ENCODE results near the gene PNMA6F. TPM values are rescaled to one million over a fixed set of nuclear protein-coding genes. Genes with fewer than 3 reads are reported as not detected.
"Not testable (repeated sequence)": the region's sequence is repeated elsewhere in the genome, so short reads cannot be mapped to it uniquely, and the experiment has no call there.

PNMA6F gene
- total RNA-seq, 1 experiment from 2014 or later: not detected

GRCh38 chrX:153272584-153272983, 49.0 kb downstream of the PNMA6F start:
- DNase-seq (ENCODE audit: low read depth, low spot score); in situ Hi-C loops (cut with HindIII; ENCODE audit: low pct_unique_long_range_greater_than_20kb, low sequenced_read_pairs): not testable (repeated sequence)

GRCh38 chrX:153272070-153272469, 49.5 kb downstream of the PNMA6F start:
- in situ Hi-C loops (cut with HindIII; ENCODE audit: low pct_unique_long_range_greater_than_20kb, low sequenced_read_pairs); DNase-seq (ENCODE audit: low read depth, low spot score): not testable (repeated sequence)

Small RNA genes lying within 50 kb of the gene (small RNA-seq; reads per million reads assigned to genes)
- gene AC152007.1: 0 reads per million in 2 experiments

Other genes starting within 250 kb of the PNMA6F start
- 7.5 and 9.4 TPM in 2 replicates for gene PNMA6A, start 249.3 kb downstream of the PNMA6F start, total RNA-seq (2014; rRNA removed; shearing (Covaris generic))
- 2.2 and 2.5 TPM in 2 replicates for gene MAGEA1, start 142.5 kb downstream of the PNMA6F start, total RNA-seq (2014; rRNA removed; shearing (Covaris generic))
- 8.5 and 9.1 TPM in 2 replicates for gene ZNF275, start 12.4 kb upstream of the PNMA6F start, total RNA-seq (2014; rRNA removed; shearing (Covaris generic))
- gene PNMA6E, start 79.6 kb upstream of the PNMA6F start, total RNA-seq (2014; rRNA removed; shearing (Covaris generic)): not detected in 2 replicates
- 0.53 and 0.56 TPM in 2 replicates for gene ZFP92, start 89.7 kb upstream of the PNMA6F start, total RNA-seq (2014; rRNA removed; shearing (Covaris generic))
- gene TREX2, start 124.3 kb upstream of the PNMA6F start, total RNA-seq (2014; rRNA removed; shearing (Covaris generic)): 0.19 and 0.40 TPM in 2 replicates
- 22.1 and 24.7 TPM in 2 replicates for gene HAUS7, start 148.8 kb upstream of the PNMA6F start, total RNA-seq (2014; rRNA removed; shearing (Covaris generic))
- gene BGN, start 173.2 kb upstream of the PNMA6F start, total RNA-seq (2014; rRNA removed; shearing (Covaris generic)): not detected in 2 replicates
- gene ATP2B3, start 195.9 kb upstream of the PNMA6F start, total RNA-seq (2014; rRNA removed; shearing (Covaris generic)): 0.05 TPM in 1 of 2 replicates, not detected in the other